Activated CD4-positive, alpha-beta T cell treated with anti-CD3 and anti-CD28 coated beads, Interleukin-10, Interleukin-2, amounts not matched to agents 100 ng/mL and 50 ng/mL, durations not matched to agents 16 hours and 8 hours (primary cell): Measurements from ENCODE around the gene ZBTB14.
A peak's percentile ranks its signal among the peaks of the same experiment; 100 is the strongest.

Experiments
- DNase-seq: peaks from one replicate; pipeline ENCODE4 v3.0.0-alpha.2; 2020

ZBTB14 gene

GRCh38 chr18:5288517-5288935 is 7.0 kb downstream of the ZBTB14 start:
- no peak for DNase-seq

GRCh38 chr18:5287854-5288253 is 7.7 kb downstream of the ZBTB14 start:
- no peak for DNase-seq

DNA sequence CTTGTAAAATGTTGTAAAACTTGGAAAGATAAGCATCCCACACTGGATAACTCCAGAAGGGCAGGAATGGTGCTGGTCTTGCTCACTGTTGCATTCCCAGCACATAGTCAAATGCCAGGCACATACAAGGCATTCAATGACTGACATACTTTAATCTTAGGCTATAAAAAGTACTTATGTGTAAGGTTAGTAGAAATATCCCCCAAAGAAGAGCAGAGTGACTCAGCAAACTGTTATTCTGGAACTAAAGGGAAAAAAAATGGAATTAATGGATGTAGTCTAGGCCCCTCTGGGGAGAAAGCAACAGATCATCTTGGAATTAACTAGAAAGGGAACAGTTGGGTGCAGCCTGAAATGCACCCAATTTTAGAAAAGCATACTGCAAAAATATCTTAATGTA is 9.0 kb downstream of the ZBTB14 start:
- no peak for DNase-seq

DNA sequence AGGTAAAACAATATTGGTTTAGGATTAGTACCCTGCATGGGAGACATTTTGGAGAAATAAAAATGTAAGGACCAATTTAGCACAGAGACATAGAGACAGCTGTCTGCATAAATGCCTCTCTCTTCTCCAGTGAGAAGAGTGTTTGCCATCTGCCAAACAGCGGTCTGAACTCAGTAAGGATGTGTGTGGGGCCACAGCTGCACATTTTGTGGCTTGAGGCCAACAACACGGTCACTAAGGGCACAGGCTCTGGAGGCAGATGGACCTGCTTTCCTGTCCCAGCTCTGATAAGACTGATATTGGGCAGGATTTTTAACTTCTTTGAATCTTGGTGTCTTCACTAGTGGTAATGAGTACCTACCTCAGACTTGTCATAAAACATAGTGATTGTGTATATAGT is 10.2 kb downstream of the ZBTB14 start:
- no peak for DNase-seq

DNA sequence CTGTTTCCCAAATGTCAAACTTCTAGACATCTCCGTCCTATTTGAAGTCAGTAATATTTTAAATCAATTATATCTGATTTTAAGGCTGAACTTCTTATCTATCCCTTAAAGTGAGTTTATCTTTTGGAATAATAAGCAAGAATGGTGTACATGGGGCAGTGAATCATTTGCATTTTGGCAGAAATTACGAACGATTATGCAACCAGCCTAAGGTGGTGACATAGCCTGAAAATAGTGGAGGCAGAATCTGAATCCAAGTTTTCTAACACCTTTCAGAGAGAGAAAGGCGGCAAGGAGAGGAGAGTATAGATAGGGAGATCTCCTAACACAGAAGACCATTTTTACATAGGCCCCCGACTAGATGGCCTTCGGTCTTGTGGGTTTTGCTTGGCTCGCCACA is 10.7 kb downstream of the ZBTB14 start:
- DNase-seq, result no peak

GRCh38 chr18:5282770-5283169 is 12.8 kb downstream of the ZBTB14 start:
- DNase-seq, result no peak

DNA sequence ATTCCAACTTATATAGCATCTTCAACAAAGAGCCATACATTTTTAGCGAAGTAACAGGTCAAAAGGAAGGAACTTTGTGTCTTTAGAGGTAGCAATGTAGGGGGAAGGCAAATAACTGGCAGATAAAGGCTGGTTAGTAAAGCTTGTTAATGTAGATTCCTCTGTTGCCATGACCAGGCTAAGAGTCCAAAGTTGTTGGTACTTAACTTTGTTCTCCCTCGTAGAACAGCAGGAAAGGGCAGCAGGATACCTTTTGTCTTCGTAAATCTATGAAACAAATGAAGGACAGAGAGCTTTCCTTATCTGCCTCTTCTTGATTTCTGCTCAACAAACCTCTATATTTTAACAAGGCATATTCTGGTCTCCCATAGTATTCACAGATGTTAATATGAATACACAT is 18.6 kb downstream of the ZBTB14 start:
- no peak for DNase-seq

DNA sequence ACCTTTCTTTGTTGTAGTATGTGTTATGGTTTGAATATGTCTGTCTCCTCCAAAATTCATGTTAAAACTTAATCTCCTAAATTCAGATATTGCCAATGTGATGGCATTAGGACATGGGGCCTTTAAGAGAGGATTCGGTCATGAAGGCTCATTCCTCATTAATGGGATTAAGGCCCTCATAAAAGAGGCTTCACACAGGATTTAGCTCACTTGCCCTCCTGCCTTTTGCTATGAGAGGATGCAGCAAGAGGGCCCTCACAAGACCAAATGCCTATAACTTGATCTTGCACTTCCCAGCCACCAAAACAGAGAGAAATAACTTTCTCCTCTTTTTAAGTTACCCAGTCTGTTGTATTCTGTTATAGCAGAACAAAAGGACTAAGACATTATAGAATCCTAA is 19.7 kb downstream of the ZBTB14 start:
- DNase-seq, result no peak

GRCh38 chr18:5268874-5269273 is 26.7 kb downstream of the ZBTB14 start:
- no peak for DNase-seq

- DNase-seq, result no peak
These were observed 28.8 kb downstream of the ZBTB14 start for GRCh38 chr18:5266721-5267120.

- peak; percentile 24 for DNase-seq
These were observed 41.6 kb downstream of the ZBTB14 start for GRCh38 chr18:5253910-5254309.

DNA sequence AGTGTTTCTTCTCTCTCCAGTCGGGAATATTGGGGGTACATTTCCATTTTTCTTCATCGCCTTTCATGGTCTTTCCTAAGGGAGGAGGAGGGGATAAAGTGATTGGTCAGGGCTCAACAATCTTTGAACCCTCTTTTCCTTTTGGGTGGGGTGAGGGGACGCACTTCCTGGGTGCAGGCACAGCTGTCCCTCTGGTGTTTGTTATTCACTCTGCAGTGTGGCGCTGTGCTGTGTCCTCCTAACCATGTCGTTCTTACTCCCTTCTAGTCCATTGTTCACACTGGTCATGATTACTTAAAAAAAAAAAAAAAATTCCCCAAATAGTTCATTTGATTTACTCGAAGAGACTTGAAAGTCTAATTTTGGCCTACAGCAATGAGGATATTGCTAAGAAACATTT is 44.4 kb downstream of the ZBTB14 start:
- DNase-seq, result no peak

DNA sequence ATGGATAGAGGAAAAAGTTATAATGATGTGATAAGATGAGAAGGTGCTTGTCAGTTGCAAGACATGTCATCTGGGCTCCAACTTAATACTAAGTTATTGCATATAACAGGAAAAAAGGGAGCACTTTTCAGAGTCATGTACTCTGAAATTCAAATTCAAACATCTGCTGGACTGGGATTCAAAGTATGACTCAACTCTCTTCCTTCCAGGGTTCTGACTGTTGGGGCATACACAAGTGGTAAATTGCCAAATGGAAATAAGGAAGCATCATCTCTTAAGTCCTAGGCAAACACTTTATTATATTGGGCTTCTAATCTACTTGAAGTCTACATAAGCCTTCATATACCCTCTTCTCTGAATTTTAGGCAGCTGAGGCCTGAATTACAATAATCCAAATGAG is 44.9 kb downstream of the ZBTB14 start:
- no peak for DNase-seq

DNA sequence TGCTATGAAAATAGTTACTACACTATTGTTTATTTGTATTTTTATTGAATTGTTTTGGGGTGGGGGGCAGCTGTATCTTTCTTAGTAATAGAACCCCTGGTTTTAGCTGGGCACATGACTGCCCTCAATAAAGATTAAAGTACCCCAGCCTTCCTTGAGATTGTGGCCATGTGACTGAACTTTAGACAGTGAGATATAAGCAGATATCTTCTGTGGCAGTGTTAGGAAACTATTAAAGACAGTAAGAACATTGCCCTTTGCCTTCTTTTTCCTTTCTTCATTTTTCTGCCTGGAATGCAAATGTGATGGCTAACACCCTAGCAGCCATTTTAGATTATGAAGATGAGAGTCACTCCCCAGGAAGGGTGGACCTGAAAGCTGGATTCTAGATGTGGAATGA is 50.6 kb downstream of the ZBTB14 start:
- DNase-seq, result no peak

- no peak for DNase-seq
These were observed 56.1 kb downstream of the ZBTB14 start for GRCh38 chr18:5239447-5239846.
